ENCODE data around the gene SSH2.

DNA sequence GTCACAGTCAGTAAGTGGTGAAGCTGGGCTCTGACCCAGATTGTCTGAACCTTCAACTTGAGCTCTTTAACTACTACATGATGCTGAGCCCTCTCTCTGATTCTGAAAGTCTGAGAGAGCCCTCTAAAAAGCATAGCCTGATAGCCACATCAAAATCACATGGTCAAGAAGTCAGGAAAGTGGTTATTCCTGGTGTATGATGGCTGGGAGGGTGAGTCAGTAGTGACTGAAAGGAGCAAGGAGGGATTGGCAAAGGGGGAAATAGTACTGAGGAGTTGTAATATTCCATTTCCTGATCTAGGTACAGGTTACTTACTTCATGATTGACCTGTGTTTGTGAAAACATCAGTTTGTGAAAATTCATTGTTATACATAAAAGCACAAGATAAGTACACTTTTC, 89.1 kb downstream of the SSH2 start:
- no peak for TF ChIP-seq RAD21 (conservative IDR thresholded peaks at IDR 0.05)
- TF ChIP-seq, protein P1, sequence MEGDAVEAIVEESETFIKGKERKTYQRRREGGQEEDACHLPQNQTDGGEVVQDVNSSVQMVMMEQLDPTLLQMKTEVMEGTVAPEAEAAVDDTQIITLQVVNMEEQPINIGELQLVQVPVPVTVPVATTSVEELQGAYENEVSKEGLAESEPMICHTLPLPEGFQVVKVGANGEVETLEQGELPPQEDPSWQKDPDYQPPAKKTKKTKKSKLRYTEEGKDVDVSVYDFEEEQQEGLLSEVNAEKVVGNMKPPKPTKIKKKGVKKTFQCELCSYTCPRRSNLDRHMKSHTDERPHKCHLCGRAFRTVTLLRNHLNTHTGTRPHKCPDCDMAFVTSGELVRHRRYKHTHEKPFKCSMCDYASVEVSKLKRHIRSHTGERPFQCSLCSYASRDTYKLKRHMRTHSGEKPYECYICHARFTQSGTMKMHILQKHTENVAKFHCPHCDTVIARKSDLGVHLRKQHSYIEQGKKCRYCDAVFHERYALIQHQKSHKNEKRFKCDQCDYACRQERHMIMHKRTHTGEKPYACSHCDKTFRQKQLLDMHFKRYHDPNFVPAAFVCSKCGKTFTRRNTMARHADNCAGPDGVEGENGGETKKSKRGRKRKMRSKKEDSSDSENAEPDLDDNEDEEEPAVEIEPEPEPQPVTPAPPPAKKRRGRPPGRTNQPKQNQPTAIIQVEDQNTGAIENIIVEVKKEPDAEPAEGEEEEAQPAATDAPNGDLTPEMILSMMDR (IDR thresholded peaks at IDR 0.05; ENCODE audit: poor library complexity, severe bottlenecking): no peak
- TF ChIP-seq POLR2AphosphoS5 (IDR thresholded peaks at IDR 0.05): no peak

Data from neural cell (in vitro differentiated cells).